ENCODE measurements around the gene PRSS22. TPM values are rescaled to one million over a fixed set of nuclear protein-coding genes. Genes with fewer than 3 reads are reported as not detected.

PRSS22 gene, protein sequence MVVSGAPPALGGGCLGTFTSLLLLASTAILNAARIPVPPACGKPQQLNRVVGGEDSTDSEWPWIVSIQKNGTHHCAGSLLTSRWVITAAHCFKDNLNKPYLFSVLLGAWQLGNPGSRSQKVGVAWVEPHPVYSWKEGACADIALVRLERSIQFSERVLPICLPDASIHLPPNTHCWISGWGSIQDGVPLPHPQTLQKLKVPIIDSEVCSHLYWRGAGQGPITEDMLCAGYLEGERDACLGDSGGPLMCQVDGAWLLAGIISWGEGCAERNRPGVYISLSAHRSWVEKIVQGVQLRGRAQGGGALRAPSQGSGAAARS
- total RNA-seq = not detected in 2 replicates

GRCh38 chr16:2857451-2858244 is at the start of gene PRSS22:
TSS of gene PRSS22 (minus strand) at chr16:2858170. CDS start at chr16:2858104, 66 bp downstream.

GRCh38 chr16:2882650-2883457 is 24.9 kb upstream of the PRSS22 start, which contains the start of gene FLYWCH2:
TSS of gene FLYWCH2 (plus strand) at chr16:2883215. CDS start at chr16:2896450, 13,235 bp downstream.

GRCh38 chr16:2829501-2830354 is 28.2 kb downstream of the PRSS22 start, which contains the start of gene ZG16B:
TSS of gene ZG16B (plus strand) at chr16:2830303. CDS start at chr16:2830442, 139 bp downstream.

GRCh38 chr16:2816751-2817339 is 41.1 kb downstream of the PRSS22 start, which contains the start of gene PRSS21:
TSS of gene PRSS21 (plus strand) at chr16:2817237. CDS start at chr16:2817269, 32 bp downstream.

Other genes with a start within 250 kb of the PRSS22 start
- gene KCTD5, start 175.6 kb downstream of the PRSS22 start, total RNA-seq = 22.5 and 24.8 TPM in 2 replicates
- gene PRSS27, start 137.9 kb downstream of the PRSS22 start, total RNA-seq = 0.56 and 0.92 TPM in 2 replicates
- gene SRRM2, start 105.5 kb downstream of the PRSS22 start, total RNA-seq = 41.4 and 47.7 TPM in 2 replicates
- gene ELOB, start 80.9 kb downstream of the PRSS22 start, total RNA-seq = 355 and 449 TPM in 2 replicates
- not detected in 2 replicates for gene PRSS33, start 70.6 kb downstream of the PRSS22 start, total RNA-seq
- gene PRSS41, start 59.7 kb downstream of the PRSS22 start, total RNA-seq = not detected in 2 replicates
- gene PRSS21, start 40.9 kb downstream of the PRSS22 start, total RNA-seq = not detected in 2 replicates
- gene ZG16B, start 27.9 kb downstream of the PRSS22 start, total RNA-seq = 0.25 and 3.7 TPM in 2 replicates
- 56.6 and 63.1 TPM in 2 replicates for gene FLYWCH2, start 25.0 kb upstream of the PRSS22 start, total RNA-seq
- 35.6 and 38.4 TPM in 2 replicates for gene FLYWCH1, start 53.8 kb upstream of the PRSS22 start, total RNA-seq
- gene KREMEN2, start 106.1 kb upstream of the PRSS22 start, total RNA-seq = not detected in 2 replicates
- 6.5 and 12.6 TPM in 2 replicates for gene PAQR4, start 111.2 kb upstream of the PRSS22 start, total RNA-seq
- gene PKMYT1, start 122.3 kb upstream of the PRSS22 start, total RNA-seq = 3.4 and 5.9 TPM in 2 replicates
- not detected in 2 replicates for gene CLDN9, start 154.8 kb upstream of the PRSS22 start, total RNA-seq
- not detected in 2 replicates for gene CLDN6, start 160.0 kb upstream of the PRSS22 start, total RNA-seq
- 265 and 335 TPM in 2 replicates for gene TNFRSF12A, start 162.2 kb upstream of the PRSS22 start, total RNA-seq
- 17.0 and 27.1 TPM in 2 replicates for gene HCFC1R1, start 165.8 kb upstream of the PRSS22 start, total RNA-seq
- gene THOC6, start 165.9 kb upstream of the PRSS22 start, total RNA-seq = 14.1 and 15.0 TPM in 2 replicates
- 0.13 TPM in 1 of 2 replicates, not detected in the other for gene BICDL2, start 178.8 kb upstream of the PRSS22 start, total RNA-seq
- not detected in 2 replicates for gene MMP25, start 188.4 kb upstream of the PRSS22 start, total RNA-seq
- 3.4 and 4.4 TPM in 2 replicates for gene IL32, start 207.5 kb upstream of the PRSS22 start, total RNA-seq
- not detected in 2 replicates for gene ZSCAN10, start 241.1 kb upstream of the PRSS22 start, total RNA-seq